HCT116 (cell line): ENCODE measurements around the gene PLVAP.

ENCODE experiments used
- ATF3 ChIP-seq: IDR thresholded peaks from 2 replicates; pipeline ENCODE4 v1.6.1; 2012
- CTCF ChIP-seq, 3 experiments: fragments of 200-600 bp in 1 of 3; sonication (generic) in 1 of 3; IDR thresholded peaks in 2 of 3; conservative IDR thresholded peaks in 1 of 3; 2 replicates each; pipeline ENCODE4 v1.5.1; 2012 to 2017; ENCODE audit warnings: low read depth in 2 of 3, low read length in 2 of 3, antibody characterized with exemption in 1 of 3, borderline replicate concordance in 1 of 3, control low read depth in 1 of 3, mild to moderate bottlenecking in 1 of 3, mixed read lengths in 1 of 3, mixed run types in 1 of 3, moderate library complexity in 1 of 3; ENCODE audit not compliant: insufficient read depth in 1 of 3
- POLR2A ChIP-seq: IDR thresholded peaks from 2 replicates; pipeline ENCODE4 v1.7.0; 2011; ENCODE audit warnings: borderline replicate concordance; ENCODE audit not compliant: insufficient read depth, insufficient read length; ENCODE audit errors: extremely low read depth
- POLR2AphosphoS5 ChIP-seq: IDR thresholded peaks from 2 replicates; pipeline ENCODE4 v1.6.1; 2011; ENCODE audit warnings: mild to moderate bottlenecking, low read depth, low read length, moderate library complexity
- RAD21 ChIP-seq: IDR thresholded peaks from 2 replicates; pipeline ENCODE4 v1.6.1; 2012; ENCODE audit warnings: low read depth, mild to moderate bottlenecking
- SP1 ChIP-seq: IDR thresholded peaks from 2 replicates; pipeline ENCODE4 v1.6.1; 2012; ENCODE audit warnings: low read depth

GRCh38 chr19:17393002-17393401 lies 15.9 kb upstream of the PLVAP start:
- TF ChIP-seq CTCF (IDR thresholded peaks at IDR 0.05 in 2 of 3, conservative IDR thresholded peaks at IDR 0.05 in 1 of 3; ENCODE audit: borderline replicate concordance in 1 of 3, insufficient read depth in 1 of 3, low read depth in 2 of 3, low read length in 2 of 3) (no peak), SP1 (no peak), ATF3 (no peak), POLR2AphosphoS5 (no peak), POLR2A (no peak), RAD21 (no peak)
